ENCODE data around the gene CT45A1.
"Not testable (repeated sequence)": the region's sequence is repeated elsewhere in the genome, so short reads cannot be mapped to it uniquely, and the experiment has no call there.

CT45A1 gene, protein sequence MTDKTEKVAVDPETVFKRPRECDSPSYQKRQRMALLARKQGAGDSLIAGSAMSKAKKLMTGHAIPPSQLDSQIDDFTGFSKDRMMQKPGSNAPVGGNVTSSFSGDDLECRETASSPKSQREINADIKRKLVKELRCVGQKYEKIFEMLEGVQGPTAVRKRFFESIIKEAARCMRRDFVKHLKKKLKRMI

DNA sequence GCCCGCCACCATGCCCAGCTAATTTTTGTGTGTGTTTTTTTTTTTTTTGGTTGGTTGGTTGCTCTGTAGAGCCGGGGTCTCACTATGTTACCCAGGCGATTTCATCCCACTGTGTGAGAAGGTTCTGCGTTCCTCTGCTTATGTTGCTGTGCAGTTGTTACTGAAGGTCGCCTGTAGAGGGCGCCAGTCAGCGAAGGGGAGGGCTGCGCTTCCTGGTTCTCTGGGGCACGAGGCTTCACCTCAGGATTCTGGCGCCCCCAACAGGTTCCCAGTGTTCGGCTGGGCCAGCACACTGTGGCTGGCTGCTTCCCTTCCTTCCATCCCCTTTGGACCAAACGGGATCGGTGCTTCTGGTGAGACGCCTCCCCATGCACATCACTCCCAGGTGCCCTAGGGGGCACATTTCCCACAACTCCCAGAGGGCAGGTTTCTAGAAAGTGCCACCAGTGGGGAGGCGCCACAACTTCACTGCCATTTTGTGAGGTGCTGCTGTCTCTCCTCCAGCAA is at the start of gene CT45A1:
TSS of gene CT45A1 (plus strand) at position 457 of the 507 bp plus-strand sequence. CDS start 5,302 bp downstream, outside the sequence.
- not testable (repeated sequence) for H3K27ac ChIP-seq, H3K36me3 ChIP-seq

DNA sequence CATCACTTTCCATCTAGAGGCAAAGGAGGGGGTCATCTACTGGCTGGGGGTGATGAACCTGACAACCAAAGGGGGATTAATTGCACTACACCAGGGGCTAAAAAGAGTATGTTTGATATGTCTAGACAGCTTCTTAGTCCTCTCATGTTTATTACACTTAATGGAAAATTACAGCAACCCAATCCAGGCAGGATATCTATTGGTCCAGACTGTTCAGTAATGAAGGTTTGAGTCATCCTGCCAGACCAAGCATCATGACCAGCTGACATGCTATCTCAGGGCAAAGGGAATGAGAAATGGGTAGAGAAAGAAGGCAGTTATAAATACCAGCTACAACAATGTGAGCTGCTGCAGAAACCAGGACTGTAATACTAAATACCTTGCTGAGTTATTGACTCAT is 40.5 kb upstream of the CT45A1 start:
- not testable (repeated sequence) for H3K4me1 ChIP-seq (ENCODE audit: control insufficient read depth in 1 of 2, insufficient read depth in 1 of 2, low read depth in 1 of 2, low read length in 1 of 2); H3K36me3 ChIP-seq; H3K27me3 ChIP-seq; H3K4me3 ChIP-seq (ENCODE audit: low read depth in 1 of 2, low read length in 1 of 2); H3K9me3 ChIP-seq; H3K27ac ChIP-seq

More for the DNA sequence above, at the start of gene CT45A1:
- not testable (repeated sequence) for H3K9me3 ChIP-seq; H3K27me3 ChIP-seq; H3K4me1 ChIP-seq (ENCODE audit: control insufficient read depth in 1 of 2, insufficient read depth in 1 of 2, low read depth in 1 of 2, low read length in 1 of 2); H3K4me3 ChIP-seq (ENCODE audit: low read depth in 1 of 2, low read length in 1 of 2)

DNA sequence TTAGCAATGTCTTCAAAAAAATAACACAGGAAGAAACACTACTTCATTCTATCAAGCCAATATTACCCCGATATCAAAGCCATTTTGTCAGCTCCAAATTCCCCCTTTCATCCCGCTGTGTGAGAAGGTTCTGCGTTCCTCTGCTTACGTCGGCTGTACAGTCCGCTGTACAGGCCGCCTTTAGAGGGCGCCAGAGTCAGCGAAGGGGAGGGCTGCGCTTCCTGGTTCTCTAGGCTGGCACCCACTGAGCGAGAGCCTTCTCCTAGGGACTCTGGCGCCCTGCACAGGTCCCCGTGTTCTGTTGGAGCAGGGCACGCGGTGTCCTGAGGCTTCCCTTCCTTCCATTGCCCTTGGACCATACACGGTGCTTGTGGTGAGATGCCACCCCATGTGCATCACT is 25.3 kb upstream of the CT45A1 start:
- no peak overlapping the region for H3K4me3 ChIP-seq (ENCODE audit: low read depth in 1 of 2, low read length in 1 of 2)
- TF ChIP-seq, protein P1, sequence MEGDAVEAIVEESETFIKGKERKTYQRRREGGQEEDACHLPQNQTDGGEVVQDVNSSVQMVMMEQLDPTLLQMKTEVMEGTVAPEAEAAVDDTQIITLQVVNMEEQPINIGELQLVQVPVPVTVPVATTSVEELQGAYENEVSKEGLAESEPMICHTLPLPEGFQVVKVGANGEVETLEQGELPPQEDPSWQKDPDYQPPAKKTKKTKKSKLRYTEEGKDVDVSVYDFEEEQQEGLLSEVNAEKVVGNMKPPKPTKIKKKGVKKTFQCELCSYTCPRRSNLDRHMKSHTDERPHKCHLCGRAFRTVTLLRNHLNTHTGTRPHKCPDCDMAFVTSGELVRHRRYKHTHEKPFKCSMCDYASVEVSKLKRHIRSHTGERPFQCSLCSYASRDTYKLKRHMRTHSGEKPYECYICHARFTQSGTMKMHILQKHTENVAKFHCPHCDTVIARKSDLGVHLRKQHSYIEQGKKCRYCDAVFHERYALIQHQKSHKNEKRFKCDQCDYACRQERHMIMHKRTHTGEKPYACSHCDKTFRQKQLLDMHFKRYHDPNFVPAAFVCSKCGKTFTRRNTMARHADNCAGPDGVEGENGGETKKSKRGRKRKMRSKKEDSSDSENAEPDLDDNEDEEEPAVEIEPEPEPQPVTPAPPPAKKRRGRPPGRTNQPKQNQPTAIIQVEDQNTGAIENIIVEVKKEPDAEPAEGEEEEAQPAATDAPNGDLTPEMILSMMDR (IDR thresholded peaks at IDR 0.05), result no peak
- no peak overlapping the region for H3K27ac ChIP-seq
- H3K27me3 ChIP-seq, result no peaks in the 10 kb centered on the region
- H3K4me1 ChIP-seq (ENCODE audit: control insufficient read depth in 1 of 2, insufficient read depth in 1 of 2, low read depth in 1 of 2, low read length in 1 of 2), result no peaks in the 10 kb centered on the region
- no peaks in the 10 kb centered on the region for H3K9me3 ChIP-seq
- H3K36me3 ChIP-seq, result no peaks in the 10 kb centered on the region

DNA sequence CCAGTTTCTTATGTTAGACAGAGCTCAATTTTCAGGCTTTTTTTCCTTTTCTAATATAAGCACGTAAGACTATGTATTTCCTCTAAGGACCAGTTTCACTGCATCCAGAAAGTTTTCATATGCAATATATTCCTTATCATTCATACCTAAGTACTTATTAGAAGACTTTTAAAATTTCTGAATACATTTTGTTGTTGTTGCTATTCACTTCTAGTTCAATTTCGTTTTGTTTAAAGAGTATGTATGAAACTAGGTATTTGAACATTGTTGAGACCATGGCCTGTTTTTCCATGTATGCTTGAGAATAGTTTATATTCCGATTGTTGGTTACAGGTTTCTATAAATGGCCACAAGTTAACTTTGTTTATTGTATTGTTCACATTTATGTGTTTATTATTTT is 18.0 kb upstream of the CT45A1 start:
- H3K27ac ChIP-seq, result no peak overlapping the region
- H3K4me1 ChIP-seq (ENCODE audit: control insufficient read depth in 1 of 2, insufficient read depth in 1 of 2, low read depth in 1 of 2, low read length in 1 of 2), result no peaks in the 10 kb centered on the region
- TF ChIP-seq, protein P1 (IDR thresholded peaks at IDR 0.05), result no peak
- no peaks in the 10 kb centered on the region for H3K27me3 ChIP-seq
- H3K9me3 ChIP-seq, result no peaks in the 10 kb centered on the region
- H3K4me3 ChIP-seq (ENCODE audit: low read depth in 1 of 2, low read length in 1 of 2), result no peak overlapping the region
- H3K36me3 ChIP-seq, result no peaks in the 10 kb centered on the region

DNA sequence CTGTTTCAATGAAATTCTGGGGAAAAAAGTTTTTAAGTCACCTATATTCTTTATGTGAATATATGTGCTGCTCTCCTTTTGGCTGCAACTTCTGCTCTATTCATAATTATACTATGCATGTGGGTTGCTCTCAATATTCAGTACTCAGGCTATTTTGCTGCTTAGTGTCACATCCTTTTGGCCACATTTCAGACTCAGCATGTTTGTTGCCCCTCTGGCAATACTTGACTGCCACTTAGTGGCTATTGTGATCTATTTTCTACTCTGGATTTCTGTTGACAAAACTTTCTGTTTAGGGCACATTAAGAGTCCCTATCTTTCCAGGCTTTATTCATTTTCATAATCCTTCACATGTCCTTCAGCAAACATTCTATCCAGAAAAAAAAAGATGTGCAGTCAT is 15.8 kb upstream of the CT45A1 start:
- Histone ChIP-seq H3K27me3 (no peaks in the 10 kb centered on the region), H3K27ac (no peak overlapping the region), H3K9me3 (no peaks in the 10 kb centered on the region), H3K4me1 (ENCODE audit: control insufficient read depth in 1 of 2, insufficient read depth in 1 of 2, low read depth in 1 of 2, low read length in 1 of 2) (no peaks in the 10 kb centered on the region), H3K36me3 (no peaks in the 10 kb centered on the region), H3K4me3 (ENCODE audit: low read depth in 1 of 2, low read length in 1 of 2) (no peak overlapping the region)
- TF ChIP-seq, protein P1 (IDR thresholded peaks at IDR 0.05), result no peak

DNA sequence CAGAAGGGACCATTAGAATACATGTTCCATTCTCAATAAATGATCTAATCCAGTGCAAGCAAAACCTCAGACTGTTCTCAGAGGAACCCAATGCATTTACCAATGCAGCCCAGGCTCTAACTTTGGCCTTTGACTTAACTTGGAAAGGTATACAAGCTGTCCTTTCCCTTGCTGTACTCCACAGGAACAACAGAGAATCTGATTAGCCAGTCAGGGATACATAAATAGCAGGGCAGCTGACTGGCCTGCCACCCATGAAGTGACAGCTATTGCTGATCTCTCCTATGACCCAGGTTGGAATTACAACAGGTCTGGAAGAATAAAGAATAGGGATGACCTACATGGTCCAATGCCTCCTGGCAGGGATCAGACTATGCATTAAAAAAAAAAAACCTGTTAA is 14.5 kb upstream of the CT45A1 start:
- TF ChIP-seq, protein P1 (IDR thresholded peaks at IDR 0.05), result no peak
- no peak overlapping the region for H3K4me3 ChIP-seq (ENCODE audit: low read depth in 1 of 2, low read length in 1 of 2)
- no peaks in the 10 kb centered on the region for H3K36me3 ChIP-seq
- no peaks in the 10 kb centered on the region for H3K27me3 ChIP-seq
- no peaks in the 10 kb centered on the region for H3K4me1 ChIP-seq (ENCODE audit: control insufficient read depth in 1 of 2, insufficient read depth in 1 of 2, low read depth in 1 of 2, low read length in 1 of 2)
- no peaks in the 10 kb centered on the region for H3K9me3 ChIP-seq
- no peak overlapping the region for H3K27ac ChIP-seq

Measured in neutrophil (primary cell).